GM19239 (cell line): ENCODE results near the gene TXNDC11.

Experiments
- DNase-seq: peaks from one replicate; pipeline ENCODE4 v3.0.0; 2011; ENCODE audit warnings: low spot score; ENCODE audit not compliant: insufficient read length
- FAIRE-seq: peaks from 2 replicates; lab custom pipeline; 2011; peaks lifted over from hg19 to GRCh38; lab: Jason Lieb, UNC

Gene TXNDC11

DNA sequence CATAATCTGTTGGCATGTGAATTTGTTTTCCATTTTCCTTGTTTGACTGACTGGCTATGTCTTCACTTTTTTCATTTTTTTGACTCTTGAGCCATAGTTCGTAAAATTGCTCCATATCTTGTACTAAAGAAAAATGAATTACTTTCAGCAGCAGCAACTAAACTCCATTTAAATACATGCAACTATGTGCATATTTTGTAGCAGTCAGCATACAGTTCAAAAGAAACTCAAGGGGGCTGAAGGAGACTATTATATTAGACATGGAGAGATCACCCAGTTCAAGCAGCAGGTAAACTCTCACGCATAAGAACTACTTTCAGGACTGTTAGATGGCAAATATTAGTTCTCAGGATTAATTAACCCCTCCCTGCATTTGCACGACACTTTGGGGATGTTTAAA lies 13.6 kb upstream of the TXNDC11 start:
- DNase-seq (no peak), FAIRE-seq (no peak)

DNA sequence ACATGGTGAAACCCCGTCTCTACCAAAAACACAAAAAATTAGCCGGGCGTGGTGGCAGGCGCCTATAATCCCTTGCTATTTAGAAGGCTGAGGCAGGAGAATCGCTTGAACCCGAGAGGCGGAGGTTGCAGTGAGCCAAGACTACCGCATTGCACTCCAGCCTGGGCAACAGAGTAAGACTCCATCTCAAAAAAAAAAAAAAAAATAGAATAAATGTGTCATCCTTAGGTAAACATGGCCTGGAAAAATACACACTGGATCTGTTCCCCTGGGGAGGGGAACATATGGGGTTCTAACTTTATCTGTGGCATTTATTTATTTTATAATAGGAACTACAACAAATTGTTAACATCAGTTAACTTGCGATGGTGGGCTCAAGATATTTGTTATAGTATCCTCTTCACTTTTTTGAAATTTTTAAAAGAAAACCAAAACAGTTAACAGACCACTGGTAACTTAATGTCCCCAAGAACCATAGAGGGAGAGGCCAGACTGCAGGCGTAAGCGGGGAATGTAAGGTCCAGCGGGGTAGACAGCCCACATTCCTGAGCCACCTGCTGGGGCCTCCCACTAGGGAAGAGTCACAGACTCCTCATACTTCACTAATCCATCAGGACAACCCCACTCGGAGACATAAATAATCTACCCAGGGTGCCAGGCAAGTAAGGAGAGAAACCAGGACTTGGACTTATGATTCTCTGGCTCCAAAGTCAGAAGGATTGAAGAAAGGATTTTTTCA lies 12.5 kb upstream of the TXNDC11 start:
- DNase-seq (no peak), FAIRE-seq (no peak)

DNA sequence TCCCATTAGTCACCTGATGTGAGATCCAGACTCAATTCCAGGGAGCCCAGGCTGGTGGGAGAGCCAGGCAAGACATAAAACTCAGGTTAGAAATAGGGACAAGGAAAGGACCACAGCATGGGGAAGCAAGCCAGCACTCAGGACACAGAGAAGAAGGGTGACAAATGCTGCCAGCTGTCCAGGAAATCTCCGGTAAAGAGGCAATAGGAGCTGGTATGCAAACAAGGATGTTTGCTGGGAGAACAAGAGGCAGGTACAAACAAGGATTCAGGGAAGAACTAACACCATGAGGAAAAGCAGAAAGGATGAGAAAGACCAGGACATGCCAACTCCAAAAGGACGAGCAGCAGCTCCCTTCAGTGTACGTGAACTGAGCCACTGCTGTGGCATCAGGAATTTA lies 10.2 kb upstream of the TXNDC11 start:
- no peak for FAIRE-seq
- DNase-seq = no peak

DNA sequence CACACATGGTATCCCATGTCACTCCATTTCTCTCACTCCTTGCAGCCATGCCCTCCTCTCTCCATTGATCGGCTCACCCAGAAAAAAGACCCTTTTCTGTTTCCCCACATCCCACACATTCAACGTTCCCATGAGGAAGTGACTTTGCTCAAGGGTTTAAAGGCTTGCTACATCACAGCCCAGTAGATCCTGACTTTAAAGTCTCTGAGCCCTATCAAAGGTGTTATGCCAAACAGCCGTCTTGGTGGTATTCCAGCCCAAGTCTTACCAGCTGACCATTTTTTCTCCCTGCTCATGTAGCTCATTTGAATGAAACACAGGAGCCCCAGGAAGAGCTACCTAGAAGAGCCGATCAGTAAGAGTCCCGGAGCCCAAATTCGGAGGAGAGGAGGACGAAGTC lies 7.4 kb upstream of the TXNDC11 start:
- no peak for DNase-seq
- no peak for FAIRE-seq

DNA sequence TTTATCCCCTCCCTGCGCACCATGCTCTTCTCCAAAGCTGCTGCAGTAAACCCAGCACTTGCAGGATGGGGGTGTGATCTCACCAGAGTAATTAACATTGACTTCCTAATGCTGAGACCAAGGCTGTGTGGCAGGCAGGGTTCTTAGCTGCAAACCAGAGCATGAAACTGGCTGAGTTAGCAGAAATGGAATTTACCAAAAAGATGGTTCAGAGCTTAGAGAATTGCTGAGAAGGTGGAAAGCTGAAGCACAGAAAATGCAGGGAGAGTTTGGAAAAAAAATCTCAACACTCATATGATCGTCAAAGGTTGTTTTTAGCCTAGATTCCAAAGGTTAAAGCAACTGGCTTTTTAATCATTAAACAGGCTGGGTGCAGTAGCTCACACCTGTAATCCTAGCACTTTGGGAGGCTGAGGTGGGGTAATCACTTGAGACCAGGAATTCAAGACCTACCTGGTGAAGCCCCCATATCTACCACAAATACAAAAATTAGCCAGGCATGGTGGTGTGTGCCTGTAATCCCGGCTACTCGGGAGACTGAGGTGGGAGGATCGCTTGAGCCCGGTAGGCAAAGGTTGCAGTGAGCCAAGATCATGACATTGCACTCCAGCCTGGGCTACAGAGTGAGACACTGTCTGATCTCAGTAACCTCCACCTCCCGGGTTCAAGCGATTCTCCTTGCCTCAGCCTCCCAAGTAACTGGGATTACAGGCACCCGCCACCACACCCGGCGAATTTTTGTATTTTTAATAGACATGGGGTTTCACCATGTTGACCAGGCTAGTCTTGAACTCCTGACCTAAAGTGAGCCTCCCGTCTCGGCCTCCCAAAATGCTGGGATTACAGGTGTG lies 6.0 kb upstream of the TXNDC11 start:
- FAIRE-seq (no peak), DNase-seq (no peak)

DNA sequence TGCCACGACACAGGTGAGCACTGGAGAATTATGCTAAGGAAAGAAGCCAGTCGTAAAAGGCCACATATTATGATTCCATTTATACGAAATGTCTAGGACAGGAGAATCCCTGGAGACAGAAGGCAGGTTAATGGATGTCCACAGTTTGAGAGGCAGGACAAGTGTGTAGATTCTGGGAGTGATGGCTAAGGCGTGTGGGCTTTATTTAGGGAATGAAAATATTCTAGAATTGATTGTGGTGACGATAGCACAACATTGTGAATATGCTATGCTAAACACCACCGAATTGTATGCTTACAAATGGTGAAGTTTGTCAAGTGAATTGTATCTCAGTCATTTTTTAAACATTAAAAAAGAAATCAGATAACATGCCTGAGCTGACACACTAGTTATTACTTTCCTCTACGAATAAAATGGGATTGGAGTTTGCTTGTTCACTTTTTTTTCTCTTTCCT lies 5.3 kb upstream of the TXNDC11 start:
- FAIRE-seq (no peak), DNase-seq (no peak)

DNA sequence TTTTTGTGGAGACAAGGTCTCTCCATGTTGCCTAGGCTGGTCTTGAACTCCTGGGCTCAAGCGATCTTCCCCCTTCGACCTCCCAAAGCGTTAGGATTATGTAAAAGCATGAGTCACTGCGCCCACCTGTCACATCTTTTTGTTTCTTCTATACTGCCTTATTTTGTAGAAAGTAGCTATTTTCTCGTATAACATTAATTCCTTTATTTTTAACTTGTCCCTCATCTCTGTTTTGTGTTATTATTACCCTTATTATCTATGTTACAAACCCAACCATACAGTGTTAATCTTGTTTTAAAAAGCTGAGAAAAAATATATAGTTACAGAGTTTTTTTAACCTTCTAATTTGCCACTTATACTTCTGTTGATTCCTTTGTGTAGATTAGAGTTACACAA lies 1.4 kb upstream of the TXNDC11 start:
- DNase-seq (no peak), FAIRE-seq (no peak)

DNA sequence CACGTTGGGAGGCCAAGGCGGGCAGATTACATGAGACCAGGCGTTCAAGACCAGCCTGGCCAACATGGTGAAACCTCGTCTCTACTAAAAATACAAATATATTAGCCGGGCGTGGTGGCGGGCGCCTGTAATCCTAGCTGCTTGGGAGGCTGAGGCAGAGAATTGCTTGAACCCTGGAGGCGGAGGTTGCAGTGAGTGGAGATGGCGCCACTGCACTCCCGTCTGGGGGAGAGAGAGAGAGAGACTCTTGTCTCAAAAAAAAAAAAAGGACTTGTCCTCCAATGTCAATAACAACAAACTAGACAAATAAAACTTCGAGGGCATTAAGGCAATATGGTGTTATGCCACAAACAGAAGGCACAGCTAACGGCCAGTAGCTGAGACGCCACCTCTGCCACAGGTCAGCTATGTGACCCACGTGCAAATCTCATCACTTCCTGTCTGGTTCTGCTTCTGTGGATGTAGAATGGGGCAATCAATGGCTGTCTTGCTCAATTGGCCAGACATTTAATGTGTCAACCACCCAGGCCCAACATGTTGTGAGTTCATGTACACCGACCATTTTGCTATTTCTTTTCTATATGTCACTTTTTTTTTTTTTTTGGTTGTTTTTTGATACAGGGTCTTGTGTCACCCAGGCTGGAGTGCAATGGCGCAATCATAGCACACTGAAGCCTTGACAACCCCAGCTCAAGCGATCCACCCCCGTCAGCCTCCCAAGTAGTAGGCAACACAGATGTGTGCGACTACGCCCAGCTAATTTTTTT lies 834 bp upstream of the TXNDC11 start:
- DNase-seq (no peak), FAIRE-seq (peak; percentile 42)

DNA sequence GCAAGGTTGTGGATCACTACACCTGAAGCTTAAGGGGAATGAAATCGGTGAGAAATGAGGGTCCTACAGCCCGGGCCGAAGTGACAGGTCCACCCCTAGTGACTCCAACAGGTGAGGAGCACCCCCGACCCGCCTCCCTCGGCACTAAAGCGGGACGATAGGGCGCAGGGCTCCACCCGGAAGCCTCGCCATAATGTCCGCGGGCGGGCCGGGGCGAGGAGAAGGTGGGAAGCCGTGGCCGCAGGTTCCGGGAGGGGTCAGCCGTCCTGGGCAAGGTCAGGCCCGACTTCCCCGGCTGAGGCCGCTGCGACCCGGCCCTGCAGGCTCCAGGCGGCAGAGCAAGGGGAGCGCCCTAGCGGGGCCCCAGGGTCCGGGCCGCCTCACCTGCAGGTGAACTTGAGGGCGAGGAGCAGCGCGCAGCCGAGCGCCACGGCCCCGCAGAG lies 543 bp downstream of the TXNDC11 start:
- FAIRE-seq (peak; percentile 48), DNase-seq (no peak)

DNA sequence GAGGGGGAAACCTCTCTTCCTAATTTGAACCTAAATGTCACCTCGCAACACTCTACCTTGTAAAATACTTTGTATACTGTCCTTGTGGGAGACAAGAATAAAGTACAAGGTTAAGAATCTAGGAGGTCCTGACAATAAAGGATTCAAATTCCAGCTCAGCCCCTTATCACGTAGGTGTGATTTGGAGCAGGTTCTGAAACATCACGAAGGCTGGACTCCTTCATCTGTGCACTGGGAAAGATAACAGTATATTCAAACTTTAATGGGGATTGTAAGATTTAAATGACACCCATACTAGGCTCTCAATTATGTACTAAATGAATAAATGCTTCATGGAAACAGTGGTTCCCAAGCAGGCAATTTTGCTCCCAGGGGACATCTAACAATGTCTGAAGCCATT lies 2.1 kb downstream of the TXNDC11 start:
- no peak for FAIRE-seq
- no peak for DNase-seq

DNA sequence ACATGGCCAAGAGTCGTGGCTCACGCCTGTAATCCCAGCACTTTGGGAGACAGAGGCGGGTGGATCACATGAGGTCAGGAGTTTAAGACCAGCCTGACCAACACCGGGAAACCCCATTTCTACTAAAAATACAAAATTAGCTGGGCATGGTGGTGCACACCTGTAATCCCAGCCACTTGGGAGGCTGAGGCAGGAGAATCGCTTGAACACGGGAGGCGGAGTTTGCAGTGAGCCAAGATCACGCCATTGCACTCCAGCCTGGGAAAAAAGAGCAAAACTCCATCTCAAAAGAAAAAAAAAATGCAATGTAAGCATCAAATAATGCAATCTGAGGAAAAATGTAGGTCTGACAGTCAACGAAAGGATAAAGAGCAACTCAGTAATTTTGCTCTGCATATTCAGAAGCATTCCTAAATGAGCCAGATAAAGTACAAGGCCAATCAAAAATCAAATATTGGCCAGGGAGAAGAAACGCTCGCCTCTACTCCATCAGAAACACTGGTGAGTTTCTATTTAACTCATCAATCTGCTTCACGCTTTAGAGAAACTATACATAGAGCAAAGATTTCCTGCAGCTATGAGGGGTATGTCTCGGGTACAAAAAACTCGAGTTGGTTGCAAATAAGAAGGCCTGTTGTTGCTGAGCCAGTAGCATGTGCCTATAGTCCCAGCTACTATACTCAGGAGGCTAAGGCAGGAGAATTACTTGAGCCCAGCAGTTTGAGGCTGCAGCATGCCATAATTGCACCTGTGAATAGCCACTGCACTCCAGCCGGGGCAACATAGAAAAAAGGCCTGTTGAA lies 3.7 kb downstream of the TXNDC11 start:
- DNase-seq (no peak), FAIRE-seq (peak; percentile 78)

DNA sequence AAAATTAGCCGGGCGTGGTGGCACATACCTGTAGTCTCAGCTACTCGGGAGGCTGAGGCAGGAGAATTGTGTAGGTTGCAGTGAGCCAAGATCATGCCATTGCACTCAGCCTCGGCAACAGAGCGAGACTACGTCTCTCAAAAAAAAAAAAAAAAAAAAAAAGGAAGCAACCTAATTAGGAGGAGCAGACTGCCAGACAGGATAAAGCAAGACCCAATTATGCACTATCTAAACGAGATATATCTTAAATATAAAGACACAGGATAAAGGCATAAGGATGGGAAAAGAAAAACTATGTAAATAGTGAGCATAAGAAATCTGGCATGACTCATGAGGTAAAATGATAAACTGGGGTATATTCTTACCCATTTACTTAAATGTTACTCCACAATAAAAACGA lies 4.9 kb downstream of the TXNDC11 start:
- FAIRE-seq (no peak), DNase-seq (no peak)

DNA sequence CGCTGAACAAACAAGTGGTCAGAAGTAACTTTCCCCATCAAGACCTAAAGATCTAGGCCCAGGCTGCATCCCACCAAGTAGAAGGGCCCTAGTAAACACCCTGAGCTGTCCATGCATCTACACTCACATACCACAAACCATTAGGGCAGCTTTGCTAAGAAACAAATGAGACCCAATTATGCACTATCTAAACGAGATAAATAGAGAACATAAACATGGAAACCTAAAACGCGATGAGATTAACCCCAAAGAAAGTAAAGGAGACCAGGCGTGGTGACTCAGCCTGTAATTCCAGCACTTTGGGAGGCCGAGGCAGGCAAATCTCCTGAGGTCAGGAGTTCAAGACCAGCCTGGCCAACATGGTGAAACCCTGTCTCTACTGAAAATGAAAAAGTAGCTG lies 5.8 kb downstream of the TXNDC11 start:
- DNase-seq (no peak), FAIRE-seq (no peak)

DNA sequence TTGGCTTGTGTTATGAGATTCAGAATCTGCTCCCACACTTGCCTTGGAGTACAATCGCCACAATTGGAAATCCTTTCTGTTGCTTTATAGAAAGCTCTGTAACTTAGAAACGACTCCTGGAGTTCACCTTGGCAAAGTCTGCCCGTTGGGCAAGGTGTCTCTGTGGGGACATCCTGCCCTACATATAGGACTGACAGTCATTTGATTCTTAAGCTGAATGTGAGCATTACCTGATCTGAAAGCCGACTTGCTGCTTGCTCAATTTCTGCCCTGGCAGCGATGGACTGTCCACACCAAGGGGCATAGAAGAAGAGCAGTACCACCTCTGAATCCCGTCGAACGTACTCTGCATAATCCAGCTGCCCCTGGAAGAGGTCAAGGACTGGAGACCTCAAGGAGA lies 6.9 kb downstream of the TXNDC11 start:
- no peak for DNase-seq
- FAIRE-seq = no peak

DNA sequence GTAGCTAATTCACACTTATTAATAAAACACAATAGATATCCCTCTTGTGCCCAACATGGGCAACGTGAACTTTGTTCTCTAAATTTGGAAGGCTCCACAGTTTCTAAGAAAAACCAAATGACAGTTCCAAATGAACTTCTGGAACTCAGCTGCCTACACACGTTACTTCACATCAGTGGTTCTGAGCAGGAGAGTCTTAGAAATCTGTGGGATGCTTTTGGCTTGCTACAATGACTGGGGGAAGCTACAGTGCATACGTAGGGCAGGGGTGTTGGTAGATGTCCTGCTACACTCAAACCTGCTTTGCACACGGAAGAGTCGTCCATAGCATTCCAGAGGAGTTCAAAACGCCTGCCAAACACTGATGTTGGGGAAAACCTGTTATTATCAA lies 8.0 kb downstream of the TXNDC11 start:
- DNase-seq = no peak
- FAIRE-seq = no peak

DNA sequence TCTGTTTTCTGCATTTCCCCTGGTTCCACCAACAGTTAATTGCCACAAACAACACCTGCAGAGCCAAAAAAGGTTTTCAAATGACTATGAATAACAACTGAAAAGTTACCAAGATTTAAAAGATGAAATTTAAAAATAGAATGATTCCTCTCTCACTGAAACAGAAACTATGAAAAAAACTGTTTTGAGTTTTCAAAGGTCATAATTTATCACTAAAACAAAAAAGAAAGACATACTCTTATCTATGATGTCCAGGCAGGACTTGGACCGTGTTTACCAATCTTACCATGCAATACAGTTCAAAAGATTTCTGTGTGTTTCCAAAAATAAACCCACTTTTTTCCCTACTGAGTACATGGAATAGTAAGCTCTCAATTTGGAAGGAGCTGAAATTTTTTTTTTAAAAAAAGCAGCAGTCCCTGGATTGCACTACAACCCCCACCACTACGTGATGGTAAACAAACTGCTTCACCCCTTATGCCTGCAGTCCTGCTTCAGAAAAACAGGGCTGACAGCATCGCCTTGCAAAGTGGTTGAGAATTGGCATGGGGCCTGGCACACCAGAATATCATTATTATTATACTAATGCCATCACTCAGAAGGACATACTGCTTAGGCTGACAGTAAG lies 8.5 kb downstream of the TXNDC11 start:
- peak; percentile 11 for FAIRE-seq

DNA sequence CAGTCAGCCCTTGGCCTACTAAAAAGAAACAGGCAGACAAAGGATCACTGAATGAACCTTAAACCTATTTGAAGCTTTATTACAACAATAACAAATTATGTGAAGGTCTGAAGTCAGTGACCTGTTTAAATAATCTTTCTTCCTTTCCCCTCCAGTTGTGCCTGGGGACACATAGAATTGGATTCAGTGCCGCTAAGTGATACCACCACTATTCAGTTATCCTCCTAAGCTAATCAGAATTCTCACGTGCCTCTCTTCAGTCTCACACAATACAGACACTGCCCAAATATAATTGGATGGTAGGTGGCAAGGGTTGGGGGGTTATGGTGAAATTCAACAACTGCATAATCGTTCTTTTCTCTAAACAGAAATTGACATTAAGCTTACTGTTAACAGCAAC lies 11.4 kb downstream of the TXNDC11 start:
- no peak for DNase-seq
- peak; percentile 35 for FAIRE-seq

More for the DNA sequence above, 8.5 kb downstream of the TXNDC11 start:
- no peak for DNase-seq

DNA sequence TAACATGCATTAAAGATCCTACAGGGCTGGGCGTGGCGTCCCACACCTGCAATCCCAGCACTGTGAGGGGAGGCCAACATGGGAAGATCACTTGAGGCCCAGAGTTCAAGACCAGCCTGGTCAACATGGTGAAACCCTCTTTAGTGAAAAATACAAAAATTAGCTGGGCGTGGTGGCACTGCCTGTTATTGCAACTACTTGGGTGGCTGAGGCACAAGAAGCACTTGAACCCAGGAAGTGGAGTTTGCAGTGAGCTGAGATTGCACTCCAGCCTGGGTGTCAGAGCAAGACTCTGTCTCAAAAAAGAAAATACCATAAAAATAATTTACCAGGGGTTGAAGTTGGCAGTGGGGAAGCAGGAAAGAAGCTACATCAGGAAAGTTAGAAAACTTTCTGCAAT lies 12.9 kb downstream of the TXNDC11 start:
- DNase-seq (no peak), FAIRE-seq (no peak)

DNA sequence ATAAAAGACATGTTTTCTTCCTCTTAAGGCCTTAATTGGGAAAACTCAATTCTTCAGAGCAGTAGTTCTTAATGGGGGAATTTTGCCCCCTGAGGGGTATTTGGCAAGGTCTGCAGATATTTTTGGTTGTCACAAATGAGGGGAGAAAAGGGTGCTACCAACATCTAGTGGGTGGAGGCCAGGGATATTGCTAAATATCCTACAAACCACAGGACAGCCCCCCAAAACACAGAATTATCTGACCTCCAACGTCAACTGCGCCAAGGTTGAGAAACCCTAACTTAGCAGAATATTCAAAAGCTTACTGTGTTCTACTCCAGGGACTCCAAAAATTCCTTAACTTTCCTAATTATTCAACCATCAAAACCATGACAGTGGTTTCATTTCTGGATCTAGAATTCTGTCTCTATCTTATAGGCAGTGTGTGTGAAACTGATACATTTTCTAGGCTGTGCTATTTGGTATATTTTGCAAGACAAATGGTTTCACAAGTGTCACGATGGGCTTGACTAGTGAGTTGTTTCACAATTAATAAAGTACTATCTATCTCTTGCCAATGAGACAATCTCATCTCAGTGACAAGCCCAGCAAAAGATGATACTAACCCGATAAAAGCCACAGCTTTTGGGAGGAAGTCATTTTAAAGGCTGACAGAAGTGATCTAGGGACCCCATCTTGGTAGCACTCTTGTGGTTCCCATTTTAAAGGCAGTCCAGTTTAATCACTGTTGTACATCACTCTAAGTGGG lies 14.7 kb downstream of the TXNDC11 start:
- DNase-seq = no peak
- peak; percentile 53 for FAIRE-seq
